Astrocyte (in vitro differentiated cells and primary cell): ENCODE results near the gene ADRA2C.

Experiments
- EZH2 ChIP-seq: IDR thresholded peaks from 2 replicates; pipeline ENCODE4 v1.6.1; 2012; ENCODE audit warnings: mild to moderate bottlenecking, low read length, inconsistent platforms; ENCODE audit not compliant: insufficient read depth
- TF ChIP-seq, protein P1 (sequence below): IDR thresholded peaks from 2 replicates; pipeline ENCODE4 v1.5.1; 2011; ENCODE audit warnings: low read depth, mild to moderate bottlenecking, inconsistent platforms, low read length, moderate library complexity; ENCODE audit not compliant: insufficient read depth

DNA sequence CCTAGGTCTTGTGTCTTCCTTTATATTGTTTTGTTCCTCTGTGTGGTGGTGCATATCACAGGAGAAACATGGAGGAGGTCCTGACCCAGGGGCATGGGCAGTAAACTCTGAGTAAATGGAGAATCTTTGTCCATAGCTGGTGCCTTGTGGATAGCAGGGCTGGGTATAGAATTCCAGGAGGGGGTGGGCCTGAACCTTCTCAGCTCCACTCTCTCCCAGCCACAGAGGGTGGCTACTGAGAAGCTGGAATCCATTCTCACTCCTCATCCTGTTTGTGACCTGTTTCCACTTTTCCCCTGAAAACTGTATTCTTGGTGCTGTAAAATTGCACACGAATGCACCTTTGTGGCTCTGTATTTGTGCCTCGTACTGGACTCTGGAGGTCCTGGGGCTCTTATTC, 47.7 kb upstream of the ADRA2C start:
- TF ChIP-seq, protein P1, sequence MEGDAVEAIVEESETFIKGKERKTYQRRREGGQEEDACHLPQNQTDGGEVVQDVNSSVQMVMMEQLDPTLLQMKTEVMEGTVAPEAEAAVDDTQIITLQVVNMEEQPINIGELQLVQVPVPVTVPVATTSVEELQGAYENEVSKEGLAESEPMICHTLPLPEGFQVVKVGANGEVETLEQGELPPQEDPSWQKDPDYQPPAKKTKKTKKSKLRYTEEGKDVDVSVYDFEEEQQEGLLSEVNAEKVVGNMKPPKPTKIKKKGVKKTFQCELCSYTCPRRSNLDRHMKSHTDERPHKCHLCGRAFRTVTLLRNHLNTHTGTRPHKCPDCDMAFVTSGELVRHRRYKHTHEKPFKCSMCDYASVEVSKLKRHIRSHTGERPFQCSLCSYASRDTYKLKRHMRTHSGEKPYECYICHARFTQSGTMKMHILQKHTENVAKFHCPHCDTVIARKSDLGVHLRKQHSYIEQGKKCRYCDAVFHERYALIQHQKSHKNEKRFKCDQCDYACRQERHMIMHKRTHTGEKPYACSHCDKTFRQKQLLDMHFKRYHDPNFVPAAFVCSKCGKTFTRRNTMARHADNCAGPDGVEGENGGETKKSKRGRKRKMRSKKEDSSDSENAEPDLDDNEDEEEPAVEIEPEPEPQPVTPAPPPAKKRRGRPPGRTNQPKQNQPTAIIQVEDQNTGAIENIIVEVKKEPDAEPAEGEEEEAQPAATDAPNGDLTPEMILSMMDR, result no peak
- TF ChIP-seq EZH2, result no peak
